HUES6 (cell line): ENCODE results near the gene ETS1.

Experiments
- H3K27ac ChIP-seq: 2 replicates; pipeline ENCODE4 v1.7.0; 2013; ENCODE audit warnings: low read depth, mild to moderate bottlenecking, low read length, inconsistent platforms
- H3K27me3 ChIP-seq: 2 replicates; pipeline ENCODE4 v1.6.1; 2013; ENCODE audit warnings: low read length; ENCODE audit not compliant: control insufficient read depth, insufficient read depth
- H3K36me3 ChIP-seq: 2 replicates; pipeline ENCODE4 v1.6.1; 2013; ENCODE audit warnings: low read length; ENCODE audit not compliant: control insufficient read depth, insufficient read depth
- H3K4me1 ChIP-seq: 2 replicates; pipeline ENCODE4 v1.6.1; 2013; ENCODE audit warnings: low read length; ENCODE audit not compliant: control insufficient read depth, insufficient read depth
- H3K4me3 ChIP-seq: 2 replicates; pipeline ENCODE4 v1.5.1; 2013; ENCODE audit warnings: low read depth, low read length
- H3K9ac ChIP-seq: one replicate; pipeline ENCODE4 v1.6.1; 2013; ENCODE audit warnings: mild to moderate bottlenecking, low read length
- H3K9me3 ChIP-seq: 2 replicates; pipeline ENCODE4 v1.6.1; 2013; ENCODE audit warnings: low read depth, low read length; ENCODE audit not compliant: control insufficient read depth, insufficient read depth

ETS1 gene

GRCh38 chr11:128484172-128484571, 103.2 kb downstream of the ETS1 start:
- H3K27me3 ChIP-seq = no peaks in the 10 kb centered on the region
- H3K27ac ChIP-seq = no peak overlapping the region
- no peak overlapping the region for H3K4me3 ChIP-seq
- H3K36me3 ChIP-seq = peaks cover 50% of the 10 kb centered on the region
- H3K9ac ChIP-seq = no peak overlapping the region
- no peaks in the 10 kb centered on the region for H3K4me1 ChIP-seq
- no peaks in the 10 kb centered on the region for H3K9me3 ChIP-seq

GRCh38 chr11:128483211-128483788, 104.1 kb downstream of the ETS1 start:
- H3K9me3 ChIP-seq = no peaks in the 10 kb centered on the region
- no peak overlapping the region for H3K4me3 ChIP-seq
- no peaks in the 10 kb centered on the region for H3K4me1 ChIP-seq
- no peak overlapping the region for H3K27ac ChIP-seq
- no peak overlapping the region for H3K9ac ChIP-seq
- no peaks in the 10 kb centered on the region for H3K27me3 ChIP-seq
- peaks cover 45% of the 10 kb centered on the region for H3K36me3 ChIP-seq

DNA sequence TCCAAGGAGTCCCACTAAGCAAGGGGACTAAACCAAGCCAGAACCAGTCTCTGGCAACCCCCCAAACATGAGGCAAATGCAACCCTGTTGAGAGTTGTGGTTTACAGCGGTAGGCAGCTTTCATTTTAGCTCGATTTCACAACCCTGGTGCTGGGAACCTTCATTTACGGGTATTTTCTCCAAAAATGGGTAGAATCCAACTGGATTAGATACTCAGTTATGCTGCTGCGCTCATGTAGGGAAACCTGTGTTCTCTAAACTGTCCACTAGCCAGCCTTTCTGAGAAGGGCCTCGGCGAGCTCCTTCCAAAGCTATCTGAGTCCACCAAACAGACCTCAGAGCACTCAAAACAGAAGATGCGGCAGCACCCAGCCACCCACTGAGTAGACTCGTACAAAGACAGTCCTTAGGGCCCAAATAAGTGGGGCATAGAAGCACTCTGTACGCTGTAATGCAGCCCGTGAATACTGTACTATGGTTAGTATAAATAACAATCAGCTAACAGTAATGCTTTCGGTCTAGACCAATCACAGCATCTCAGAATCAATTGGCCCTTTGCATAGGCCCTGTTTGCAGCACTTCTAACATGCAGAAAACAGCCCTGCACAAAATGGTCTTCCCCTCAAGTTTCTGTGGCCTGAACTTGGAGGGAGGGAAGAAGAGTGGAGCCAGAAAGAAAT, 104.7 kb downstream of the ETS1 start:
- no peak overlapping the region for H3K4me3 ChIP-seq
- no peak overlapping the region for H3K27ac ChIP-seq
- no peaks in the 10 kb centered on the region for H3K27me3 ChIP-seq
- peaks cover 45% of the 10 kb centered on the region for H3K36me3 ChIP-seq
- no peaks in the 10 kb centered on the region for H3K9me3 ChIP-seq
- no peak overlapping the region for H3K9ac ChIP-seq
- H3K4me1 ChIP-seq = no peaks in the 10 kb centered on the region

- no peaks in the 10 kb centered on the region for H3K9me3 ChIP-seq
- H3K27me3 ChIP-seq = no peaks in the 10 kb centered on the region
- H3K36me3 ChIP-seq = peaks cover 49% of the 10 kb centered on the region
- no peak overlapping the region for H3K9ac ChIP-seq
- H3K27ac ChIP-seq = no peak overlapping the region
- H3K4me1 ChIP-seq = peaks cover 3% of the 10 kb centered on the region; the same call in 1 of the 2 replicates
- no peak overlapping the region for H3K4me3 ChIP-seq
Observed at GRCh38 chr11:128482092-128482491, 105.3 kb downstream of the ETS1 start.

DNA sequence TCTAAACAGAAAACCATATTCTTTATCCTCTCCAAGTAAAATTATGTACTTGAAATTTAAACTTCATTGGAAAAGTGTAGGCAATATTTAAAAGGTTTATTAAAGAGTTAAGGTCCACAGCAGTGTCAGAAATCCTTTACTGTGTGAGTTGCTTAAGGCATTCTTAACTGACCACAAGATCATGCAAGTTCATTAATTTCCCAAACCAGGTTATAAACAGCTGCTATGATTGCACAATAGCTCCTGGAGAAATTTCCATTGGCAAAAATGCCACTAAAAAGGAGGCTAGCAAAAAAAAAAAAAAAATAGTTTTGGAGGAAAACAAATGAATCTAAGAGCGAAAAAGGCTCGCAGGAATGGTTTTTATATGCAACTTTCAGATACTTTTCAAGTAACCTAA, 106.2 kb downstream of the ETS1 start:
- H3K27ac ChIP-seq = no peak overlapping the region
- no peaks in the 10 kb centered on the region for H3K9me3 ChIP-seq
- peaks cover 4% of the 10 kb centered on the region; the same call in 1 of the 2 replicates for H3K4me1 ChIP-seq
- no peak overlapping the region for H3K4me3 ChIP-seq
- H3K9ac ChIP-seq = no peak overlapping the region
- no peaks in the 10 kb centered on the region for H3K27me3 ChIP-seq
- peaks cover 54% of the 10 kb centered on the region for H3K36me3 ChIP-seq

DNA sequence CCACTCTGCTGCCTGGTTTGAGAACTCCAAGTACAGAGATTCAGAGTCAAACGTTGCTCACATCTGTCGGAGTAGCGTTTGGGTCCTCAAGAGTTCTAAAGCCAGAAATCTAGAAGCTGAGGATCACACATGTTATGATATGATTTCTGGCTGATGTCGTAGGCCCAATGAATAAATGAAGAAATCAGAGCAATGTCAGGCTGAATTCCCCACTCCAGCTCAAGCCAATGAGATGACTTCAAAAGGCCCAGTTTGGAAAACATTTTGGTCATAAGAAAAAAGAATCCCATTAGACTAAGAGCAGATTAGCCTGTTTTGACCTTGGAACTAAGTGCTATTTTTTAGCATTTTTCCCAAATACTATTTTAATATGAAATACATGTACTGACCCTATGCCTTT, 106.7 kb downstream of the ETS1 start:
- Histone ChIP-seq H3K4me3 (no peak overlapping the region), H3K27ac (no peak overlapping the region), H3K36me3 (peaks cover 51% of the 10 kb centered on the region), H3K27me3 (no peaks in the 10 kb centered on the region), H3K9ac (no peak overlapping the region), H3K9me3 (no peaks in the 10 kb centered on the region), H3K4me1 (peaks cover 4% of the 10 kb centered on the region; the same call in 1 of the 2 replicates)

DNA sequence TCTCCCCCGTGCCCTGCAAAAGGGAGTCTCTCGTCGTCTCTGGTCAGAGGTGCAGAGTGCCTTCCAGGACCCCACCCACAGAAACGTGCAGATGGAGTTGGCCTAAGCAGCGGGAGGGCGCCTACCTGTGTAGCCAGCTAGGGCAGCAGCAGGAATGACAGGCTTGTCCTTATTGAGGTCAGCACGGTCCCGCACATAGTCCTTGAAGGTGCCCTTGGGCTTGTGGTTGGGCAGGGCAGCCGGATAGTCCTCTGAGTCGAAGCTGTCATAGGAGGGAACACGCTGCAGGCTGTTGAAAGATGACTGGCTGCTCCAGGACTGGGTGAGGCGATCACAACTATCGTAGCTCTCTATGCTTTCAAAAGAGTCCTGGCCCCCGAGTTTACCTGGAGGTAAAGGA, 107.3 kb downstream of the ETS1 start:
- Histone ChIP-seq H3K36me3 (peaks cover 45% of the 10 kb centered on the region), H3K9me3 (no peaks in the 10 kb centered on the region), H3K27ac (no peak overlapping the region), H3K4me3 (no peak overlapping the region), H3K4me1 (peaks cover 6% of the 10 kb centered on the region; the same call in 1 of the 2 replicates), H3K27me3 (no peaks in the 10 kb centered on the region), H3K9ac (no peak overlapping the region)

GRCh38 chr11:128479144-128479543, 108.2 kb downstream of the ETS1 start:
- Histone ChIP-seq H3K9me3 (no peaks in the 10 kb centered on the region), H3K36me3 (peaks cover 40% of the 10 kb centered on the region), H3K27ac (no peak overlapping the region), H3K27me3 (no peaks in the 10 kb centered on the region), H3K9ac (no peak overlapping the region), H3K4me3 (no peak overlapping the region), H3K4me1 (peaks cover 11% of the 10 kb centered on the region; the same call in 1 of the 2 replicates)

DNA sequence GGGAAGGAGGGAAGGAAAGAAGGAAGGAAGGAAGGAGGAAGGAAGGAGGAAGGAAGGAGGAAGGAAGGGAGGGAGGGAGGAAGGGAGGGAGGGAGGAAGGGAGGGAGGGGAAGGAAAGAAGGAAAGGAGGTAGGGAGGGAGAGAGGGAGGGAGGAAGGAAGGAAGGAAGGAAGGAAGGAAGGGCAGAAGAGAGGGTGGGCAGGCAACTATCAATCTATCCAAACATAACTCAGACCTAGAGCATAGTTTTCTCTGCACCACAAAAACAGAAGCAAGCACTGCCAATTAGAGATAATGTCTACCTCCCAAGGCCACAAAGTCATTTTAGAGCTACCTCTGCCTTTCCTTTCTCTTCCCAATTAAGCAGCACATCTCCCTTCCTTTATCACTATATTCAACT, 109.1 kb downstream of the ETS1 start:
- H3K9ac ChIP-seq = no peak overlapping the region
- no peaks in the 10 kb centered on the region for H3K9me3 ChIP-seq
- H3K27ac ChIP-seq = no peak overlapping the region
- H3K27me3 ChIP-seq = no peaks in the 10 kb centered on the region
- H3K36me3 ChIP-seq = peaks cover 38% of the 10 kb centered on the region
- no peak overlapping the region for H3K4me3 ChIP-seq
- H3K4me1 ChIP-seq = peaks cover 11% of the 10 kb centered on the region; the same call in 1 of the 2 replicates

GRCh38 chr11:128477811-128478210, 109.5 kb downstream of the ETS1 start:
- H3K9ac ChIP-seq = no peak overlapping the region
- H3K4me3 ChIP-seq = no peak overlapping the region
- no peaks in the 10 kb centered on the region for H3K27me3 ChIP-seq
- H3K27ac ChIP-seq = no peak overlapping the region
- H3K9me3 ChIP-seq = no peaks in the 10 kb centered on the region
- H3K4me1 ChIP-seq = peaks cover 11% of the 10 kb centered on the region; the same call in 1 of the 2 replicates
- H3K36me3 ChIP-seq = peaks cover 37% of the 10 kb centered on the region

- peaks cover 16% of the 10 kb centered on the region; the same call in 1 of the 2 replicates for H3K4me1 ChIP-seq
- H3K36me3 ChIP-seq = peaks cover 38% of the 10 kb centered on the region
- no peak overlapping the region for H3K9ac ChIP-seq
- no peak overlapping the region for H3K27ac ChIP-seq
- no peaks in the 10 kb centered on the region for H3K9me3 ChIP-seq
- no peak overlapping the region for H3K4me3 ChIP-seq
- H3K27me3 ChIP-seq = no peaks in the 10 kb centered on the region
Observed at GRCh38 chr11:128477278-128477677, 110.1 kb downstream of the ETS1 start.
